GM12878 (cell line): ENCODE measurements around the gene DCDC2. TPM values are rescaled to one million over a fixed set of nuclear protein-coding genes. Genes with fewer than 3 reads are reported as not detected.

Experiments used
- ATAC-seq: fragments of 200-7000 bp; cut with Tn5 transposase; 3 replicates; pipeline ENCODE4 v1.9.1; 2020; ENCODE audit warnings: mild to moderate bottlenecking, moderate library complexity
- BruUV-seq: library from RNA; stranded (reverse); fragments of 400-500 nt; replicated peaks from 2 replicates; lab custom pipeline; 2021; lab: Mats Ljungman, UMichigan
- CTCF ChIA-PET: fragments of 300-600 bp; sonication (Branson Sonifier 250); formaldehyde crosslinking; extraction: SDS; loops from one replicate; lab custom pipeline; 2021; ENCODE audit warnings: inconsistent platforms; lab: Yijun Ruan, JAX
- POLR2A ChIA-PET: fragments of 350-600 bp; formaldehyde crosslinking; extraction: SDS; loops from one replicate; lab custom pipeline; 2021; ENCODE audit warnings: inconsistent platforms; lab: Charles Lee
- RAD21 ChIA-PET: fragments of 300-600 bp; sonication (Branson Sonifier 250); formaldehyde crosslinking; loops from one replicate; lab custom pipeline; 2023; ENCODE audit warnings: antibody characterized with exemption; ENCODE audit not compliant: unreplicated experiment; lab: Charles Lee
- SMC1A ChIA-PET: fragments of 300-600 bp; sonication (Branson Sonifier 250); formaldehyde crosslinking; loops from one replicate; lab custom pipeline; 2023; ENCODE audit not compliant: unreplicated experiment, uncharacterized antibody; lab: Charles Lee
- DNase-seq: peaks from one replicate; pipeline ENCODE4 v3.0.0-alpha.2; 2011; ENCODE audit warnings: low read depth, low spot score
- FAIRE-seq: peaks from 3 replicates; lab custom pipeline; 2011; peaks lifted over from hg19 to GRCh38; lab: Jason Lieb, UNC
- H2AFZ ChIP-seq: 2 replicates; pipeline ENCODE4 v1.6.0; 2011; ENCODE audit warnings: low read depth, low read length, control low read depth; ENCODE audit not compliant: control insufficient read depth
- H3K27ac ChIP-seq: 2 replicates; pipeline ENCODE4 v1.5.1; 2011; ENCODE audit warnings: control low read depth; ENCODE audit not compliant: control insufficient read depth, insufficient read depth
- H3K27me3 ChIP-seq, 2 experiments: replicated peaks in 1 of 2; 2 replicates each; pipeline versions ENCODE4 v1.6.0 to v1.6.1; 2011; ENCODE audit warnings: low read length in 1 of 2; ENCODE audit not compliant: control insufficient read depth in 2 of 2, insufficient read depth in 2 of 2
- H3K36me3 ChIP-seq, 2 experiments: 2 replicates each; pipeline ENCODE4 v1.5.1; 2011; ENCODE audit warnings: low read length in 1 of 2; ENCODE audit not compliant: control insufficient read depth in 2 of 2, insufficient read depth in 2 of 2
- H3K4me1 ChIP-seq: 2 replicates; pipeline ENCODE4 v1.6.1; 2011; ENCODE audit warnings: mild to moderate bottlenecking, low read length, moderate library complexity, mixed read lengths; ENCODE audit not compliant: control insufficient read depth, insufficient read depth
- H3K4me2 ChIP-seq: 2 replicates; pipeline ENCODE4 v1.6.0; 2011; ENCODE audit warnings: control low read depth; ENCODE audit not compliant: control insufficient read depth, insufficient read depth
- H3K4me3 ChIP-seq: fragments of 200-600 bp; sonication (generic); 2 replicates; pipeline ENCODE4 v1.5.1; 2016
- H3K79me2 ChIP-seq: 2 replicates; pipeline ENCODE4 v1.6.0; 2011; ENCODE audit warnings: low read length; ENCODE audit not compliant: control insufficient read depth, insufficient read depth
- H3K9ac ChIP-seq: 2 replicates; pipeline ENCODE4 v1.8.0; 2011; ENCODE audit warnings: low read length, control low read depth, mixed read lengths; ENCODE audit not compliant: control insufficient read depth, insufficient read depth
- H3K9me3 ChIP-seq: replicated peaks from 3 replicates; pipeline ENCODE4 v1.5.1; 2011; ENCODE audit warnings: mild to moderate bottlenecking, low read length; ENCODE audit not compliant: control insufficient read depth, insufficient read depth
- H4K20me1 ChIP-seq: 2 replicates; pipeline ENCODE4 v1.6.0; 2011; ENCODE audit not compliant: control insufficient read depth, insufficient read depth
- CHD2 ChIP-seq: IDR thresholded peaks from 2 replicates; pipeline ENCODE4 v1.6.1; 2011; ENCODE audit warnings: low read depth, low read length, improper control_type of control experiment, borderline replicate concordance
- CHD4 ChIP-seq: fragments of 200-600 bp; sonication (generic); IDR thresholded peaks from 2 replicates; pipeline ENCODE4 v1.6.1; 2016; ENCODE audit warnings: mild to moderate bottlenecking
- CREB1 ChIP-seq: IDR thresholded peaks from 2 replicates; pipeline ENCODE4 v1.6.1; 2012; ENCODE audit warnings: low read depth, mild to moderate bottlenecking, inconsistent platforms
- E2F4 ChIP-seq: IDR thresholded peaks from 2 replicates; pipeline ENCODE4 v1.6.1; 2012; ENCODE audit warnings: low read depth, low read length, improper control_type of control experiment
- EP300 ChIP-seq, 2 experiments: fragments of 150-350 bp in 1 of 2; IDR thresholded peaks; 2 replicates each; pipeline ENCODE4 v1.6.1; 2011 to 2012; ENCODE audit warnings: low read depth in 2 of 2, low read length in 2 of 2, borderline replicate concordance in 1 of 2, improper control_type of control experiment in 1 of 2, inconsistent platforms in 1 of 2; ENCODE audit not compliant: control insufficient read depth in 1 of 2
- IRF4 ChIP-seq: IDR thresholded peaks from 2 replicates; pipeline ENCODE4 v1.6.1; 2011; ENCODE audit warnings: low read depth, low read length
- JUND ChIP-seq: IDR thresholded peaks from 2 replicates; pipeline ENCODE4 v1.6.1; 2012; ENCODE audit warnings: low read depth, mild to moderate bottlenecking, low read length, improper control_type of control experiment, moderate library complexity
- NFYB ChIP-seq: IDR thresholded peaks from 2 replicates; pipeline ENCODE4 v1.6.1; 2011; ENCODE audit warnings: low read depth, mild to moderate bottlenecking, low read length, improper control_type of control experiment, moderate library complexity; ENCODE audit not compliant: insufficient read depth
- POU2F2 ChIP-seq: IDR thresholded peaks from 3 replicates; pipeline ENCODE4 v1.6.1; 2011; ENCODE audit warnings: low read depth, mild to moderate bottlenecking, low read length, borderline replicate concordance
- RELB ChIP-seq: fragments of 450-650 bp; IDR thresholded peaks from 2 replicates; pipeline ENCODE4 v1.6.1; 2017; ENCODE audit warnings: low read depth, mild to moderate bottlenecking, moderate library complexity
- SKIL ChIP-seq: fragments of 450-650 bp; IDR thresholded peaks from 2 replicates; pipeline ENCODE4 v1.6.1; 2017; ENCODE audit warnings: mild to moderate bottlenecking, low read depth, inconsistent platforms; ENCODE audit not compliant: poor library complexity, severe bottlenecking
- SMAD5 ChIP-seq: IDR thresholded peaks from 2 replicates; pipeline ENCODE4 v1.6.1; 2016; ENCODE audit warnings: antibody characterized with exemption, low read depth
- WGBS: methylation state at CpG from one replicate; pipeline ENCODE4 v1.1.6; 2016; ENCODE audit warnings: low lambda C conversion rate; ENCODE audit not compliant: insufficient replicate concordance, insufficient coverage; ENCODE audit errors: missing lambda C conversion rate; 5-methylcytosine and 5-hydroxymethylcytosine counted together
- in situ Hi-C: fragments of 300-500 bp; cut with MboI; formaldehyde crosslinking; loops from 9 replicates; pipeline ENCODE4 v1.14.3; 2018; ENCODE audit warnings: mixed read lengths
- intact Hi-C: fragments of 100-400 bp; cut with micrococcal nuclease; formaldehyde crosslinking; loops from one replicate; pipeline ENCODE4 v1.14.2; 2022; ENCODE audit not compliant: unreplicated experiment
- polyA plus RNA-seq, 11 experiments: library from polyadenylated mRNA; depleted of rRNA in 4 of 11; unstranded in 6 of 11; stranded (reverse) in 5 of 11; fragments of >200 nt; fragmentation: Nextera tagmentation in 4 of 11; fragmentation: Illumina TruSeq in 1 of 11; extraction: Ambion mirVana in 4 of 11; extraction: Trizol in 1 of 11; gene quantifications; 1 replicate in 1 of 11; 2 replicates in 10 of 11; pipeline versions ENCODE4 v1.2.1 to v1.2.3, GENCODE V29; 2011 to 2016; ENCODE audit warnings: inconsistent platforms in 2 of 11, missing spikeins in 2 of 11, low read depth in 1 of 11
- total RNA-seq, 4 experiments: library from RNA; depleted of rRNA in 3 of 4; stranded (reverse); fragments of >200 nt in 3 of 4; fragmentation: Illumina TruSeq in 1 of 4; extraction: Trizol in 1 of 4; gene quantifications; 2 replicates each; pipeline versions ENCODE4 v1.2.1 to v1.2.3, GENCODE V29; 2013 to 2021
- TF ChIP-seq, protein P1 (sequence below): IDR thresholded peaks from 2 replicates; pipeline ENCODE4 v1.6.1; 2012; ENCODE audit warnings: low read length, inconsistent platforms
- TF ChIP-seq, protein P2 (sequence below): IDR thresholded peaks from 2 replicates; pipeline ENCODE4 v1.6.1; 2011; ENCODE audit warnings: low read depth, mild to moderate bottlenecking, low read length, moderate library complexity, borderline replicate concordance; ENCODE audit errors: extremely low read depth

DCDC2 gene
- total and polyA plus RNA-seq, 10 of the 15 experiments (the other 5 are each of a cell fraction or from before 2014, with no cell fraction given), result under 0.01 to 0.03 TPM; not detected in 8

DNA sequence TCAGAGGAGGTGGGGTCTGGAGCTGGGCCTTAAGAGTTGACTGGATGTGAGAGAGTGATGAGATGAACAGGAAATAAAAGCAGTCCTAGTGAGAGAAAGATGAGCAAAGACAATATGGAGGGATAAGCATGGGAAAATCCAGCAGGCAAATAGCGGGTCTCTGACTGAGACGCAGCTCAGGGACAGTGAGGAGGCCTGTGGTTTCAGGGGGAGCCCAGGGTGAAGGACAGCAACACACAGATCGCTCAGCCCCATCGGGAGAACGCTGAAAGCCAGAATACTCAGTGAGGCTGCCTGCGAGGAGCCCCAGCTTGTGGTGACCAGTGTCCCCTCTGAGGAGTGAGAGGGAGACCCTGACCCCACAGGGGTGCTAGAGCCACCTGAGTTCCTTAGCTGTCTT, 16.8 kb upstream of the DCDC2 start:
- FAIRE-seq (no peak), ATAC-seq (no peak), DNase-seq (no peak)
- ChIA-PET SMC1A (no interaction called here), RAD21 (no interaction called here), CTCF (no interaction called here)
- WGBS, result 36% methylated on average over 6 of the region's 6 CpGs
- in situ Hi-C loops, result no loop called here
- no peak overlapping the region for H2AFZ ChIP-seq
- intact Hi-C loops, result no loop called here
- H3K4me1 ChIP-seq, result peaks cover 7% of the 10 kb centered on the region
- no peak overlapping the region for H3K4me2 ChIP-seq
- H3K9me3 ChIP-seq, result no peaks in the 10 kb centered on the region
- no peaks in the 10 kb centered on the region for H3K27me3 ChIP-seq
- H3K4me3 ChIP-seq, result no peak overlapping the region
- BruUV-seq, result no TSS peak
- H4K20me1 ChIP-seq, result no peaks in the 10 kb centered on the region
- no peak overlapping the region for H3K9ac ChIP-seq
- no peak overlapping the region for H3K27ac ChIP-seq
- TF ChIP-seq EP300 (IDR thresholded peaks at IDR 0.05; ENCODE audit: borderline replicate concordance in 1 of 2, control insufficient read depth in 1 of 2, low read depth in 2 of 2, low read length in 2 of 2), result no peak
- no peak for TF ChIP-seq NFYB
- TF ChIP-seq SMAD5, result no peak
- TF ChIP-seq POU2F2, result no peak
- TF ChIP-seq RELB, result no peak
- TF ChIP-seq SKIL, result no peak
- TF ChIP-seq E2F4, result no peak
- TF ChIP-seq, protein P1, sequence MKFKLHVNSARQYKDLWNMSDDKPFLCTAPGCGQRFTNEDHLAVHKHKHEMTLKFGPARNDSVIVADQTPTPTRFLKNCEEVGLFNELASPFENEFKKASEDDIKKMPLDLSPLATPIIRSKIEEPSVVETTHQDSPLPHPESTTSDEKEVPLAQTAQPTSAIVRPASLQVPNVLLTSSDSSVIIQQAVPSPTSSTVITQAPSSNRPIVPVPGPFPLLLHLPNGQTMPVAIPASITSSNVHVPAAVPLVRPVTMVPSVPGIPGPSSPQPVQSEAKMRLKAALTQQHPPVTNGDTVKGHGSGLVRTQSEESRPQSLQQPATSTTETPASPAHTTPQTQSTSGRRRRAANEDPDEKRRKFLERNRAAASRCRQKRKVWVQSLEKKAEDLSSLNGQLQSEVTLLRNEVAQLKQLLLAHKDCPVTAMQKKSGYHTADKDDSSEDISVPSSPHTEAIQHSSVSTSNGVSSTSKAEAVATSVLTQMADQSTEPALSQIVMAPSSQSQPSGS, result no peak
- no peak for TF ChIP-seq IRF4
- TF ChIP-seq JUND, result no peak
- no peak for TF ChIP-seq CREB1
- TF ChIP-seq, protein P2, sequence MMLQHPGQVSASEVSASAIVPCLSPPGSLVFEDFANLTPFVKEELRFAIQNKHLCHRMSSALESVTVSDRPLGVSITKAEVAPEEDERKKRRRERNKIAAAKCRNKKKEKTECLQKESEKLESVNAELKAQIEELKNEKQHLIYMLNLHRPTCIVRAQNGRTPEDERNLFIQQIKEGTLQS, result no peak
- TF ChIP-seq CHD4, result no peak
- no peak for TF ChIP-seq CHD2
- TF ChIP-seq, all 136 proteins: peak for 0
- Histone ChIP-seq H3K36me3 (no peaks in the 10 kb centered on the region), H3K79me2 (no peaks in the 10 kb centered on the region)
- POLR2A ChIA-PET, result no interaction called here
